NOMO-1 treated with dmso at 0.1 percent for 144 hours (cell line): ENCODE results near the gene TBC1D2.
A peak's percentile ranks its signal among the peaks of the same experiment; 100 is the strongest.
"Not testable (repeated sequence)": the region's sequence is repeated elsewhere in the genome, so short reads cannot be mapped to it uniquely, and the experiment has no call there.

Experiments
- DNase-seq: peaks from one replicate; lab custom pipeline; 2025; ENCODE audit not compliant: unreplicated experiment; lab: John Stamatoyannopoulos, UW

The TBC1D2 gene

GRCh38 chr9:98271479-98271878 lies 16.0 kb upstream of the TBC1D2 start:
- DNase-seq, result no peak

- DNase-seq, result not testable (repeated sequence)
These were observed 14.8 kb upstream of the TBC1D2 start for GRCh38 chr9:98270284-98270683.

GRCh38 chr9:98269652-98270051 lies 14.2 kb upstream of the TBC1D2 start:
- not testable (repeated sequence) for DNase-seq

- not testable (repeated sequence) for DNase-seq
These were observed 12.1 kb upstream of the TBC1D2 start for GRCh38 chr9:98267556-98267955.

GRCh38 chr9:98264516-98264915 lies 9.1 kb upstream of the TBC1D2 start:
- DNase-seq, result no peak

GRCh38 chr9:98263482-98264357 lies 8.3 kb upstream of the TBC1D2 start:
- DNase-seq, result peak; percentile 83

- DNase-seq, result no peak
These were observed 7.6 kb upstream of the TBC1D2 start for GRCh38 chr9:98263080-98263479.

GRCh38 chr9:98262056-98262455 lies 6.6 kb upstream of the TBC1D2 start:
- no peak for DNase-seq

- DNase-seq, result no peak
These were observed 5.2 kb upstream of the TBC1D2 start for GRCh38 chr9:98260635-98261034.

- no peak for DNase-seq
These were observed 4.3 kb upstream of the TBC1D2 start for GRCh38 chr9:98259791-98260190.

- peak; percentile 17 for DNase-seq
These were observed 1.3 kb upstream of the TBC1D2 start for GRCh38 chr9:98256756-98257155.

- no peak for DNase-seq
These were observed 330 bp downstream of the TBC1D2 start for GRCh38 chr9:98255061-98255577.

GRCh38 chr9:98254228-98255060 lies 1.0 kb downstream of the TBC1D2 start:
- DNase-seq, result no peak

- DNase-seq, result no peak
These were observed 1.9 kb downstream of the TBC1D2 start for GRCh38 chr9:98253565-98253964.

- no peak for DNase-seq
These were observed 3.9 kb downstream of the TBC1D2 start for GRCh38 chr9:98251551-98251950.

GRCh38 chr9:98249771-98250170 lies 5.7 kb downstream of the TBC1D2 start:
- no peak for DNase-seq

GRCh38 chr9:98248737-98249474 lies 6.5 kb downstream of the TBC1D2 start:
- DNase-seq, result peak; percentile 84

GRCh38 chr9:98247831-98248657 lies 7.4 kb downstream of the TBC1D2 start:
- no peak for DNase-seq

- no peak for DNase-seq
These were observed 13.0 kb downstream of the TBC1D2 start for GRCh38 chr9:98242426-98242825.
